ENCODE results near the gene PSMB2.

Gene PSMB2

DNA sequence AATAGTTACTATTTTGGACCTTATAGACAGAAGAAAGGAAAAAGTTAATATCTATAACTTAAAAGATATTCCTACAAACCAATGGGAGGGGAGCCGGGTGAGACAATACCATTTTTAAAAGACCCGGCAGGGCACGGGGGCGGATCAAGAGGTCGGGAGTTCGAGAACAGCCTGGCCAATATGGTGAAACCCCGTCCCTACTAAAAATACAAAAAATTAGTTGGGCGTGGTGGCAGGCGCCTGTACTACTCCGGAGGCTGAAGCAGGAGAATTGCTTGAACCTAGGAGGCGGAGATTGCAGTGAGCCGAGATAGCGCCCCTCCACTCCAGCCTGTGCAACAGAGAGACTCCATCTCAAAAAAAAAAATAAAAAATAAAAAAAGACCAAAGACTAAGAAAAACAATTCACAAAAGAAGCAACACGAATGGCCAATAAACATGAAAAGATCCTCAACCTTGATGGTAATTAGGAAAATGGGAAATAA is 1.2 kb upstream of the PSMB2 start:
- DNase-seq (ENCODE audit: low read depth, low spot score): no peak

DNA sequence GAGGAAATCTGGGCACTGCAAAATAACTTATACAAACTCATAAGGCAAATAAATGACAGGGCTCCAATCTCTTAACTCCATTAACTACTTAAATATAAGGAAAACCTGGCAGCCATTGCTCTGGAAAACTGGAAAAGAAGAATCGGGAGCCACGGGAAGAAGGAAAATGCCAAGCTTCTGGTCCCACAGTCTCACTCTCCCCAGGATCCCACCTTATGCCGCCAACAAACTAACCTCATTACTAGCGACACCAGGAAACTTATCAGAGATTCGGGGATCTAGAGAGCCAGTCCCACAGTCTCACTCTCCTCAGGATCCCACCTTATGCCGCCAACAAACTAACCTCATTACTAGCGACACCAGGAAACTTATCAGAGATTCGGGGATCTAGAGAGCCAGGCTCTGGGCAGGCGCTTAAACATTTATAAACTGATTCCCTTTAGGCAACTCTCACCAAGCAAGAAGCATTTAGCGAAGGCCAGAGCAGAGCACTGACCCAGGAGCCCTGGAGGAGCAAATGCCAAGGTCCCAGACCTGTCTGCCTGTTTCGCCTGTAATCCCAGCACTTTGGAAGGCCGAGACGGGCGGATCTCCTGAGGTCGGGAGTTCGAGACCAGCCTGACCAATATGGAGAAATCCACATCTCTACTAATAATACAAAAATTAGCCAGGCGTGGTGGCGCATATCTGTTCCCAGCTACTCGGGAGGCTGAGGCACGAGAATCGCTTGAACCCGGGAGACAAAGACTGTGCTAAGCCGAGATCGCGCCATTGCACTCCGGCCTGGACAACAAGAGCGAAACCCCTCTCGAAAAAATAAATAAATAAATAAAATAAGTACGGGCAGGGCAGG is 720 bp downstream of the PSMB2 start:
- no peak for DNase-seq (ENCODE audit: low read depth, low spot score)

DNA sequence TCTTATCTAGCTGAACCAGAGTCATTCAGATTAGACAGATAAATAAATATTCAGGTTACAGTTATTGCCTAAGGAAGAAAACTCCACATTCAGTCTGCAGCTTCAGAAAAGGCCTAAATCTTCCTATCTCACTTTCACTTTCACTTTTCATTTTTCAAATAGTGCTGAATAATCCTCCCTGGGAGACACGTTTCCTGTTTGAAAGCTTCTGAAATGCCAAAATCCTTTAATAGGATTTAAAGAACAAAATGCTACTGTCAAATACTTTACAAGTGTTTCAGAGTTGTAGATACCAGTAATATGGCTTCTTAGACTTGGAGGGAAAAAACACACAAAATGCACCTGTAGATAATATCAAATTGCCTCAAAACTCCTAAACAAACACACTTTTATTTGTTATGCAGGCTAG is 3.9 kb downstream of the PSMB2 start:
- no peak for DNase-seq (ENCODE audit: low read depth, low spot score)

DNA sequence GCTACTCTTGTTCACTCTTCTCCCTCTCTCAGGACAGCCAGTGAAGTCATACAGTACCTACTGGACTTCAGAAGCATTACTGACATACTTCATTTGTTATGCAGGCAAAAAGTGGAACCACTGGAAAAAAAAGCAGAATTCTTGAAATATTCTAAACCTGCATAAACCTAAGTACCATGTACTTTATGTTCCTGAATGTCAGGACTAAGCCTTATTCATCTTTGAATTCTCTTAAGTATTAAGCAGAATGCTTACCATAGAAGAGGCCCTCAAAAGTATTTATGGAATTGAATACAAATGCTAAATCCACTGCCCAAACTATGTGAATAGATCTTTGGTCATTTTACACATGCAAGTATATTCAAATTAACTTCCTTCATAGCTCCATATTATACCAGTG is 7.8 kb downstream of the PSMB2 start:
- no peak for DNase-seq (ENCODE audit: low read depth, low spot score)

DNA sequence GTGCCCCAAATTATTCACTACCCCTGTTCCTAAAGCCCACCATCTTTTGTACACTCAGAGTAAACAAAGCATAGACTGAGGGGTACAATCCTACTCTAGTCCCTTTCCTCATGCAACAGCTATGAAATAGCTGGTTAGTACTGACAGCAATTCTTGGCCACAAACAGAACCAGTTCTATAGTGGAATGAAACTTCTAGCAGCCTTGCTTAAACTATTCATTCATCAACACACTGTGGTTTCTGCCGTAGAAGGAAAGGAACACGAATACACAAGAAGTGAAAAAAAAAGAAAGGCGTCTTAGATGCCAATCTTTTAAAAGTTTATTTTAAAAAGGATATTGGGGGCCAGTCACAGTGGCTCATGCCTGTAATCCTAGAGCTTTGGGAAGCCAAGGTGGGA is 9.9 kb downstream of the PSMB2 start:
- no peak for DNase-seq (ENCODE audit: low read depth, low spot score)

DNA sequence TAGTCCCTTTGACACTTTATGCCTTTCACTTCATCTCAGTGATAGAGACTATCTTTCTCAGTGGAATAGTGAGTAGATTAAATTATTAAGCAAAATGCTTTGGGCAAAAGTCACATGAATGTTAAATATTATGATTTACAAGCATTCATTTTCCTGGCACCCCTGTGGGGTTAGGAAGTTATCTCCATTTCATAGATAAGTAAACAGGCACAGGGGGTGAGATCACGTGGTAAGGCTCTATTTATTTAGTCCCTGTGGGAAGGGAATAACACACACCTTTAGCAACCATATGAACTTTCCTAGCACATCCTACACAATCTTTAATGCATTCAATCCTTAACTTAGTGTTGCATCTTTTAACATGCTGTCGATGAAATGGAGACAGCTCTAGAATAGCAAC is 12.3 kb downstream of the PSMB2 start:
- DNase-seq (ENCODE audit: low read depth, low spot score): no peak

DNA sequence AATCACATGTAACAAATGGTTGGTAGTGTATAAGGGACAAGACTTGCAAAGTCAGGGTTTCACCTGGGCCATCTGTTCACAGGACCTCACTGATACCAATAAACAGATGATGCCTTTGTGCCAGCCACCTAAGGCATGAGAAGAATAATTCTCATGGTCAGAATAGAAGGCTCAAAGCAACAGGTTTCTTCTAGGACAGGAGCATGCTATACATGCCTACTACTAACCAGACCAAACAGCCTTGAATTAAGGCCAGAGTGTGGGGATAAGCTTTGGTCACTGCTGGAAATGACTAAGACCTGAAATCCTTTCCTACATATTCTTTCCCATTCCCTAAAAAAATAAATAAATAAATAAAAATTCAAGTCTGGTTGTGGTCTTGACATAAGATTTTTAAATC is 17.5 kb downstream of the PSMB2 start:
- no peak for DNase-seq (ENCODE audit: low read depth, low spot score)

DNA sequence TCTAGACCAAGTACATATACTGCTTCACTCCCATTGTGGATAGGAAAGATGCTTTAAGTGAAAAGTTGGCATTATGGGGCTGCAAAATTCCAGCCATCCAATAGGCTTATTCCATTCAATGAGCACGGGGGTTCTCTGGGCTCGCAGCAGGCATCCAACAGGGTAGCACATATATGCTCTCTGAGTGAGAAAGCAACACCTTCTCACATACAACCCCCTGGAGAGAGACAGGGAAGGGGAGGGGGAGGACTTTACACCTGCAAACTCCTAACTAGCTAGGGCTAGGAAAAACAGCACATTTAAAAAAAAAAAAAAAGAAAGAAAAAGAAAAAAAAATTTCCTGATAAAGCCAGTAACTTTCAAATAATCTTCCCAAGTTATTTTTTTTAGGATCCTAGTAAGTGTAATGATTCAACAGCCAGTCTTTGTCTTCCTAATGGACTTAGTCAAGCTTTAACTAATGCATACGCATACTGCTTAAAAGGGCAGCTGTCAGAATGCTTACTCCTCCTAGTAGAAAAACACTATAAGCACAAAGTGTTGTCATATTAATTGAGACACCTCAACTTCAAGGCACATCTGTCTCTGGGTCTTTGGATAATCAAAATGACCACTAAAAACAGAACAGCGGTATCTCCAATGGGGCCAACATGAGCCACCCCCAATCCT is 18.7 kb downstream of the PSMB2 start:
- DNase-seq (ENCODE audit: low read depth, low spot score): no peak

DNA sequence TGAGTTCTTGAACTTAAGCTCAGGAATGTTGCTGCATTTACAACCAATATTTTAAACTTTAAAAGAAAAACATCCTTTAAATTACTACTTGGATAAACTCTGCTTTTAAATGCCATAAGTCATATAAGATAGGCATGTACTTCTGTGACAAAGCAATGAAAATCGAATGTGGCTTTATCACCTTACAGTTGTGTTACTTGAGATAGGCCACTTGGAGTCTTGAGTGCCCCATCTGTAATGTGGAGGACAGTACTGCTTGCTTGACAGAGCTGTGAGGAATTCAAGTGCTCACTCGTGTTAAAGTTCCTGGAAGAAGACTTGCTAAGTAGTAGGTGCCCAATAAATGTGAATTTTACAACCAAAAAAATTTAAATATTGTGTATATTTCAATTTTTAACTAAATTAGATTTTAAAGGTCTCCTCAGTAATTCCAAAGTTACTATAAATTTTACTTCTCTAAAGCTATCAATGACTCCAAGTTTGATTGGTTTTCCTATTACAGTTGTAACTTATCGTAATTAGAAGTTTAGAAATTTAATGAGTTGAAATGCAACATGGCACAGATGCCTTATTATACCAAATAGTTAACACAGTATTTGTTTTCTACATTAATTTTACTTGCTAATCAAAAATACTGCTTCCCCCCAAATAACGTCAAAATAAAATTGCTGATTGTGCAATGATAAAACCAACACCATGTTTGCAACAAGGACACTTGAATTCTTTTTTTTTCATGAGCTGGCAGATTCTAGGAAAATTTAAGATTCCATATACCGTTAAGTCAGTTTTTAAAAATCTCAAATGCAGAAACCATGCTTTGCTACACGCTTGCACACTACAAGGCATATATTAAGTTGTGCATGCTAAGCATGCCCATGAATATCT is 21.8 kb downstream of the PSMB2 start:
- DNase-seq (ENCODE audit: low read depth, low spot score): no peak

DNA sequence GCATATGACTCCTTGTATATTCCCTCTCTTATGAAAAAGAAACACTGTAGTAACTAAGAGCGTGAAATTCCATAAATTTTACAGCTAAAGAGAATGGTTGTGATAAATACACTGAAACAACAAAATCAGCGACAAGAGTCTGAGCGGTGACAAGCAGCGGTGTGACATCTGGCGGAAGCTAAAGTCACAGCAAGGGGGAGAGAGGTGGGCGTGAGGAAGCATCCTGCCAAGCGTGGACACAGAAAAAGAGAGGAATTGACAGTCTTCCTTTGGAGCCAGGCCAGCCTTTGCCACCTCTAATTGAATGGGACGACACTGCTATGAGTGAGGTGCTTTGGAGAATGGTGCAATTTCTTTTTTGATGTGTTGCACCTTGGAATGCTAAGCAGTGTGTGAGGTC is 25.9 kb downstream of the PSMB2 start:
- no peak for DNase-seq (ENCODE audit: low read depth, low spot score)

DNA sequence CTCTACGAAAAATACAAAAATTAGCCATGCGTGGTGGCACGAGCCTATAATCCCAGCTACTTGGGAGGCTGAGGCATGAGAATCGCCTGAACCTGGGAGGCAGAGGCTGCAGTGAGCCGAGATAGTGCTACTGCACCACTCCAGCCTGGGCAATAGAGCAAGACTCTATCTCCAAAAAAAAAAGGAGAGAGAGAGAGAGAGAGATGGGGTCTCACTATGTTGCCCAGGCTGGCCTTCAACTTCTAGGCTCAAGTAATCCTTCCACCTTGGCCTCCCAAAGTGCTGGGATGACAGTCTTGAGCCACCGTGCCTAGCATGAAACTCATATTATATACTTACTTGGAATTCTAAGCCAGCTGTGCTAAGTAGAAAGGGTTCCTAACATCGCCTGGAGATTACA is 29.7 kb downstream of the PSMB2 start:
- no peak for DNase-seq (ENCODE audit: low read depth, low spot score)

DNA sequence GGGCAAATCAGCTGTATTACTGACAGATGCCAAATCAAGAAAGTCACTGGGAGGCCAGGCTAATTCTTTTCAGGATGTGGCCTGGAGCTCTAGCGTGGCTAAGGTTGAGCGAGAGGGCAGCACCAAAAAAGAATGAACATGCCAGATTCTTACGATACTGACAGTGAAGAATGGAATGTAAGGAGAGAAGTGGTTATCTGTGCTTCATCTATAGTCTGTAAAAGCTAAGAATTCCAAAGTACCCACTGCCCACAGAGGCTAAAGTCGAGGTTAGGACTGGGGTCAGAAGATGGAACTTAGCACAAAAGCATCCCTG is 35.5 kb downstream of the PSMB2 start:
- no peak for DNase-seq (ENCODE audit: low read depth, low spot score)

DNA sequence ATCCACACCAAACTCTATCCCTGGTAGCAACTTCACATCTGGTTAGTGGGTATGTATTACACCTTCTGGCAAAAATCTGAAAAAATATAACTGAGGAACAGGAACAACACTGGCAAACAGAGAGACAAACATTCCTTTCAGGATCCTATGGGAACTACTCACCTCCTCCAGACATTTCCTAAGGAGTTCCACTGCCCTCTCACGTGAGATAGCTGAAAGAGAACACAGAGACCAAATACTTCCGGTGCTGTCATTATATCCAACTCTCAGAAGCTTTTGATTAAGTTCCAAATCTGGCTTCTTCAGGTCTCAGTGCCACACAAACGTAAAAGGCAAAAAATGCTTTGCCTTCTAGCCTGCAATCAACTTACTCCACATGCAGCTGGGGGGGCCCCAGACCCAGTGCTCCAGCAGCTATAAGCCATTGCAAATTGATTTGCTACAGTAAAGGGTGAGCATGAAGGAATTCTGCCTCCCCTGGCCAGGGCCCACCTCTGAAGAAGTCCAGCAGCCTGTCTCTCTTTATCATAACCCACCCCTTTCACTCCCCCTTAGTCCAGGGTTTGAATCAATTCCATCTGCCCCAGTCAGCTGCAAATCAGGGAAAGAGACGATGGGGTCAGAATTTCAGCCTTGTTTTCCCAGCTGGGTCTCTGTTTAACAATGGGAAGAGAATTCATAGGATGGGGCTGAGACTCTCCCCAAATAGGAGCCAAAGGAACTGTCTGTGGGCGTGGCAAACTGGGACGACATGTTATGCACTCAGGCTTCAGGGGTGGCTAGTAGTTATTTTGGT is 36.1 kb downstream of the PSMB2 start:
- DNase-seq (ENCODE audit: low read depth, low spot score): no peak

DNA sequence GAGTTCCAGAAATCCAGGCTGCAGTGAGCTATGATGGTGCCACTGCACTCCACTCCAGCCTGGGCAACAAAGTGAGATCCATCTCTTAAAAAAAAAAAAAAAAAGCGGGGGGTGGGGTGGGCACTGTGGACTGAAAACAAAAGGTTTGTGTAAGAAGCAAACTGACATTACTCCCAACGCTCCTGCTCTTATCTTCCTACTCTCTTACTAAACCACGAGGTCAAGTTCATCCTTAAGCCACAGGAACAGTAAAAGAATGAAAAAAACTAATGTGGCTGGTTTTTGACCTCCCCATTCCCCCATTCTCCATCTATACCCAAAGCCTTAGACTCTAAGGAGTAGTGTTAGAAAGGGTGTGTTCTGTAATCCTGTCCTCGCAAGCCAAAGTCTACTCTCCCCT is 37.4 kb downstream of the PSMB2 start:
- DNase-seq (ENCODE audit: low read depth, low spot score): no peak

DNA sequence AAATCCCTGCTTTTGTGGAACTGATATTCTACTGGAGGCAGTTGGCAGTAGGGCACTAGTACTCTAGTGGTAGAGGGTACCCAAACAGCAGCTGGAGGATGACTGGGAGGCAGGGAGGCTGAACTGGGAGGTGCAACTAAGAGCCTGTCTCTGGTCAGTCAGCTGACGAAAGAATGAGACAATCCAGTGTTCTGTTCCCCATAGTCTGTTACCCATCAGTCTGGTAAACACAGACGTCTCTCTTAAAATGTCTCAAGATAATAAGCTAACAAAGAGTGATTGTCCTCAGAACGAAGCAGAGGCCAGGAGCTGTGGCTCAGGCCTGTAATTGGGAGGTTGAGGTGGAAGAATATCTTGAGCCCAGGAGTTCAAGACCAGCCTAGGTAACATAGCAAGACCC is 37.9 kb downstream of the PSMB2 start:
- DNase-seq (ENCODE audit: low read depth, low spot score): no peak

DNA sequence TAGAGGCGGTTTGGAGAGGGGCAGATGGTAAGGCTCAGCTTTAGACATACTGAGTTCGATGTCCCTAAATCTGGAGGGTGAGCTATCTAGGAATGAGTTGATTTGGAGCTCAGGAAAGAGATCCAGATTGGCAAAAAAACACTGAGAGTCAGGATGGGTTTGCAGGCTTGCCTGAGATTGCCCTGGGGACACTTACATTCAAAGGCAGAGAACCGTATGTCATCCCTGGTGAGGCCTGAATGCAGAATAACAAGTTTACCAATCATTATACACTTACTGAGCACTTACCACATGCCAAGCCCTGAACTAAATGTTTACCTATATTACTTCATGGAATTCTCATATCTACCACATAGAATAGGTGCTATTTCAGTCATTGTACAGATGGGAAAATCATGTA is 40.7 kb downstream of the PSMB2 start:
- DNase-seq (ENCODE audit: low read depth, low spot score): no peak

DNA sequence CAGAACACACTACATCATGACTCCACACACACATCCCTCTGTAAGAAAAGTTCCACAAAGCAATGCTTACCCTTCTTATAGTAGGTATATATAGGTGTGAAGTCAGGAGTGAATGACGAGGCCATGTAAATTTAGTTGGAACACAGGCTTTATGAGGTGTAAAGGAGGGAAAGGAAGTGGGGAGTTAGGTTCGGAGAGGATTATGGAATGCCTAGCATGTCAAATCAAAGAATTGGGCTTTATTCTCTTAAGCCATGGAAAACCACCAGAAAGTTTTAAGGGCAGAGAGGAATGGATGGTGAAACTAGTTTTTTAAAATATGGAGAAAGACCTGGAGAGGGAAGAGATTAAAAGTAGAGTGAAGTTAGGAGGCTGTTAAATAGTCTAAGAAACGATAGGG is 41.9 kb downstream of the PSMB2 start:
- no peak for DNase-seq (ENCODE audit: low read depth, low spot score)

DNA sequence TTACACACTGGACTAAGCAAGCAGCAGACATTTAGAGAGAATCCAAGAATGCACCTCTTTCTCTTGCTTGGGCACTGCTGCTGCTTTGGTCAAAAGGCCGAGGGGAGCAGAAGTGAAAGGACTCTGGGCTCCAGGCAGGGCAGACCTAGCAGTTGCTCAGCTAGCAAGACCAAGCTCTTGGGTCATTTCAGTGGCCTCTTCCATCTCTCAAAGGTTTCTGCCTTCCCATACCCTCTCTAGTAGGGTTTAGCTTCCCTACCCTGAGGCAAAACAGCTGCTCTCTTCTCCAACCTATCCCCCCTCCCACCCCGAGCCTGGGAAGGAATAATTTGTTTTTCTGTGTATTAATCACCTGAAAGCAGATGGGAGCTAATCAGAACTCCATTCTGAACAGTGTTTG is 42.4 kb downstream of the PSMB2 start:
- no peak for DNase-seq (ENCODE audit: low read depth, low spot score)

DNA sequence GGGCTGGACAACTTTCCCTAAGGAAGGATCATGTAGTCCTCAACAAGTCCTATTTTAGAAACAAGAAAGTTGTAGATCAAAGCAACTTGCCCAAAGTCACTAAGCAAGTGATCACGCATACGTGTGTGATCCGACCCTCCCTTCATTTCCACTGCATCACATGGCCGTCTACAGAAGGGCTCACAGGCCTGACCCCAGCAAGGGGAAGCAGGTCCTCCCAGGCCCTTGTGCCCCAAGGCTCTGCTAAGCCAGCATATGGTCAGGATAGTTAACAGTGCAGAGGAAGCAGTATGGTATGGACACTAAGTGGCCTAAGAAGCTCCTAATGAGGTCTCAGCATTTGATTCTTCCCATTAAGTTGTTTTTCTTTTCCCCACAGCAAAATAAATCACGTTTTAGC is 43.5 kb downstream of the PSMB2 start:
- DNase-seq (ENCODE audit: low read depth, low spot score): no peak

DNA sequence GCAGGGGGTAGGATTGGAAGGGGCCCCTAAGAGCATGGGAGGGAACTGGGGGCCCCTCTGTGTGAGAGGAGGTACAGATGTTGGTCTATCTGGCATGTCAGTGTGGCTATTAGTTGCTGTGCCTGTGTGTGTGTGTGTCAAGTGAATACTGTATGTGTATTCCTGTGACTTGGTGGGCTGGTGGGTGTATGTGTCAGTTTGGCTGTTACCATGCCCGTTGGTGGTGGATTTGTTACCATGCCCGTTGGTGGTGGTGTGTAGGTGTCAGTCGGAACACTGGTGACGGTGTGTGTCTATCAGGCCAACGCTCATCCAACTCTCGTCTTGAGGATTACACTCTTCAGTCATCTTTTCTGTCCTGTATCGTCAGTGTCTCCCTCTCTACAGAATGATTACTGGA is 45.6 kb downstream of the PSMB2 start:
- no peak for DNase-seq (ENCODE audit: low read depth, low spot score)

DNA sequence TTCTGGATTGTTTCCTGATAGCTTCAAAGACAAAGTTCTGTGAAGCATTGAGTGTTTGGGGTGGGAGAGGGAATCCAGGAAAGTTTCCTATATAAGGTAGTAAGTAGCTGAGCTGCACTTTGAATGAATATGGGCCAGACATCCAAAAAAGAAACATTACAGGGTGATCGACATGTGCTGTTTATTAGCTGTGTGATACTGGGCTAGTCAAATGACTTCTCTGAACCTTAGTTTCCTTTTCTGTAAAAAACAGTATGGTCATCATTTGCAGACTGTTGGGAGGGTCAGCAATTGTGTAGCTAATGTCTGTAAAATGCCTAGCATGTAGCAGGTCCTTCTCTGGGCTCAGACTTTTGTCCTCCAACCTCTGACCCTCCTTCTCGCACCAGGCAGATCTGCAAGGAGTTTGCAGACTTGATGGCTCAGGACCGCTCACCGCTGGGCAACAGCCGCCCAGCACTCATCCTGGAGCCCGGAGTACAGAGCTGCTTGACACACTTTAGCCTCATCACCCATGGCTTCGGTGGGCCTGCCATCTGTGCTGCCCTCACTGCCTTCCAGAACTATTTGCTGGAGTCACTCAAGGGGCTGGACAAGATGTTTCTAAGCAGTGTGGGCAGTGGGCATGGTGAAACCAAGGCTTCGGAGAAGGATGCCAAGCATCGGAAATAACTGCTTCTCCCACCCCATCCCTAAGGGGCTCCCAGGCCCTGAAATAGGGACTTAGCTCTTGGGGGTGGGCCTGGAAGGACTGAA is 47.1 kb downstream of the PSMB2 start:
- DNase-seq (ENCODE audit: low read depth, low spot score): no peak
